Measurements from ENCODE around the gene RPS6KB2.

GRCh38 chr11:67429038-67429668 is 859 bp downstream of the RPS6KB2 start:
- TF ChIP-seq, protein P1, sequence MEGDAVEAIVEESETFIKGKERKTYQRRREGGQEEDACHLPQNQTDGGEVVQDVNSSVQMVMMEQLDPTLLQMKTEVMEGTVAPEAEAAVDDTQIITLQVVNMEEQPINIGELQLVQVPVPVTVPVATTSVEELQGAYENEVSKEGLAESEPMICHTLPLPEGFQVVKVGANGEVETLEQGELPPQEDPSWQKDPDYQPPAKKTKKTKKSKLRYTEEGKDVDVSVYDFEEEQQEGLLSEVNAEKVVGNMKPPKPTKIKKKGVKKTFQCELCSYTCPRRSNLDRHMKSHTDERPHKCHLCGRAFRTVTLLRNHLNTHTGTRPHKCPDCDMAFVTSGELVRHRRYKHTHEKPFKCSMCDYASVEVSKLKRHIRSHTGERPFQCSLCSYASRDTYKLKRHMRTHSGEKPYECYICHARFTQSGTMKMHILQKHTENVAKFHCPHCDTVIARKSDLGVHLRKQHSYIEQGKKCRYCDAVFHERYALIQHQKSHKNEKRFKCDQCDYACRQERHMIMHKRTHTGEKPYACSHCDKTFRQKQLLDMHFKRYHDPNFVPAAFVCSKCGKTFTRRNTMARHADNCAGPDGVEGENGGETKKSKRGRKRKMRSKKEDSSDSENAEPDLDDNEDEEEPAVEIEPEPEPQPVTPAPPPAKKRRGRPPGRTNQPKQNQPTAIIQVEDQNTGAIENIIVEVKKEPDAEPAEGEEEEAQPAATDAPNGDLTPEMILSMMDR (IDR thresholded peaks at IDR 0.05; ENCODE audit: low read depth, low read length) = no peak
- TF ChIP-seq POLR2A (IDR thresholded peaks at IDR 0.05; ENCODE audit: extremely low read depth, insufficient read length) (no peak), MYC (IDR thresholded peaks at IDR 0.05; ENCODE audit: low read depth, low read length) (no peak), MAX (IDR thresholded peaks at IDR 0.05; ENCODE audit: low read depth, low read length) (no peak)

All from NB4 (cell line).